ENCODE data around the gene IL1RAPL2. TPM values are rescaled to one million over a fixed set of nuclear protein-coding genes. Genes with fewer than 3 reads are reported as not detected.

Gene IL1RAPL2
- total and polyA plus RNA-seq, 10 of the 15 experiments (the other 5 are each of a cell fraction or from before 2014, with no cell fraction given), result 0.19 TPM; not detected in 9

GRCh38 chrX:105220636-105221035 is 654.6 kb downstream of the IL1RAPL2 start, which contains the start of gene TEX13A:
Gene TEX13A (minus strand): TSS chrX:105220694. CDS start chrX:105220397, 297 bp downstream.
- Histone ChIP-seq H2AFZ (ENCODE audit: control insufficient read depth, low read depth, low read length) (no peak within 1 kb of the TSS), H3K4me1 (ENCODE audit: control insufficient read depth, insufficient read depth, low read length) (no peaks in the 10 kb centered on the region), H3K4me3 (no peak within 1 kb of the TSS), H3K9me3 (replicated peaks; ENCODE audit: control insufficient read depth, insufficient read depth, low read length) (no peaks in the 10 kb centered on the region), H3K27me3 (replicated peaks in 1 of 2; ENCODE audit: control insufficient read depth in 2 of 2, insufficient read depth in 2 of 2, low read length in 1 of 2) (no peaks in the 10 kb centered on the region), H4K20me1 (ENCODE audit: control insufficient read depth, insufficient read depth) (no peaks in the 10 kb centered on the region), H3K27ac (ENCODE audit: control insufficient read depth, insufficient read depth) (no peak within 1 kb of the TSS), H3K36me3 (ENCODE audit: control insufficient read depth in 2 of 2, insufficient read depth in 2 of 2, low read length in 1 of 2) (no peaks in the 10 kb centered on the region), H3K79me2 (ENCODE audit: control insufficient read depth, insufficient read depth, low read length) (no peaks in the 10 kb centered on the region), H3K4me2 (ENCODE audit: control insufficient read depth, insufficient read depth) (no peak within 1 kb of the TSS), H3K9ac (ENCODE audit: control insufficient read depth, insufficient read depth, low read length) (no peak within 1 kb of the TSS)
- ATAC-seq (no peak), DNase-seq (ENCODE audit: low read depth, low spot score) (no peak), FAIRE-seq (no peak)
- BruUV-seq (replicated peaks), result no TSS peak
- intact Hi-C loops (cut with micrococcal nuclease; ENCODE audit: unreplicated experiment), result no loop called here
- ChIA-PET POLR2A (no interaction called here), RAD21 (ENCODE audit: unreplicated experiment) (no interaction called here), CTCF (no interaction called here), SMC1A (ENCODE audit: uncharacterized antibody, unreplicated experiment) (no interaction called here)
- in situ Hi-C loops (cut with MboI), result no loop called here
- WGBS (ENCODE audit: insufficient coverage, insufficient replicate concordance, low lambda C conversion rate, missing lambda C conversion rate), result 44% methylated on average over 7 of the region's 7 CpGs
- no peak for TF ChIP-seq ZNF274 (IDR thresholded peaks at IDR 0.05; ENCODE audit: insufficient read depth, insufficient read length)
- TF ChIP-seq ATF7 (IDR thresholded peaks at IDR 0.05; ENCODE audit: low read depth), result no peak
- no peak for TF ChIP-seq PML (IDR thresholded peaks at IDR 0.05; ENCODE audit: low read length)
- TF ChIP-seq NFYA (IDR thresholded peaks at IDR 0.05; ENCODE audit: borderline replicate concordance, low read depth, low read length), result no peak
- TF ChIP-seq BCL11A (IDR thresholded peaks at IDR 0.05; ENCODE audit: low read depth, low read length), result no peak
- no peak for TF ChIP-seq ZBED1 (IDR thresholded peaks at IDR 0.05; ENCODE audit: borderline replicate concordance)
- no peak for TF ChIP-seq GATAD2B (conservative IDR thresholded peaks at IDR 0.05; ENCODE audit: low read depth)
- no peak for TF ChIP-seq CHD1 (IDR thresholded peaks at IDR 0.05; ENCODE audit: low read depth, low read length)
- no peak for TF ChIP-seq EGR1 (IDR thresholded peaks at IDR 0.05; ENCODE audit: borderline replicate concordance in 1 of 2, low read depth in 2 of 2, low read length in 2 of 2)
- no peak for TF ChIP-seq PRDM15 (CRISPR knock-in tag; IDR thresholded peaks at IDR 0.05)
- no peak for TF ChIP-seq KLF5 (IDR thresholded peaks at IDR 0.05; ENCODE audit: partially characterized antibody)
- no peak for TF ChIP-seq NFXL1 (IDR thresholded peaks at IDR 0.05; ENCODE audit: borderline replicate concordance)
